ENCODE results near the gene PPP3R2.

DNA sequence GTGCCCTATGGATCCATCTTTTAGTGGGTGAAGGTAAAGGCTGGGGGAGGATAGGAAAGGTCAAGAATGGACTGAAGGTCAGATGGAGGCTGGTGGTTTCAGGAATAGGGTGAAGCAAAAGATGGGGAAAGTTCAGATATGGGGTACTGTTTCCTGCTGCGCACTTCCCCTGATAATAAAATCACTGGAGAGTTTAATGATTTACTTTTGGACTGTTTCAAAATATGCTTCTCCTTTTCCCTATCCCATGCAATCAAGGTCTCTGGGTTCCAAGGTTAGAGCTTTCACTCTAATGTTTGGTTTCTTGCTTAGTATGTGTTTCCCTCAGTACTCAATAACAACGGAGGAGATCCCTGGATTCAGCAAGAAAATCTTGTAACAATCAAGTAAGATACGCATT, 10.8 kb upstream of the PPP3R2 start:
- TF ChIP-seq CTCF (IDR thresholded peaks at IDR 0.05) (no peak), POLR2A (IDR thresholded peaks at IDR 0.05) (no peak)
